Peyer's patch (tissue), 4 donors: ENCODE measurements around the gene FAR2.

Source experiments
- POLR2A ChIP-seq, 2 donors: fragments of 450-650 bp; IDR thresholded peaks; one replicate each; pipeline ENCODE4 v1.5.1; 2017; ENCODE audit warnings: antibody characterized with exemption in 2 of 2, mild to moderate bottlenecking in 2 of 2, moderate library complexity in 2 of 2
- TF ChIP-seq, protein P1 (sequence below), 6 experiments: fragments of 450-650 bp in 4 of 6; fragments of 200-600 bp in 2 of 6; sonication (generic) in 1 of 6; IDR thresholded peaks; one replicate each; pipeline ENCODE4 v1.5.1; 2017 to 2019; ENCODE audit warnings: antibody characterized with exemption in 6 of 6, mild to moderate bottlenecking in 3 of 6, moderate library complexity in 1 of 6

DNA sequence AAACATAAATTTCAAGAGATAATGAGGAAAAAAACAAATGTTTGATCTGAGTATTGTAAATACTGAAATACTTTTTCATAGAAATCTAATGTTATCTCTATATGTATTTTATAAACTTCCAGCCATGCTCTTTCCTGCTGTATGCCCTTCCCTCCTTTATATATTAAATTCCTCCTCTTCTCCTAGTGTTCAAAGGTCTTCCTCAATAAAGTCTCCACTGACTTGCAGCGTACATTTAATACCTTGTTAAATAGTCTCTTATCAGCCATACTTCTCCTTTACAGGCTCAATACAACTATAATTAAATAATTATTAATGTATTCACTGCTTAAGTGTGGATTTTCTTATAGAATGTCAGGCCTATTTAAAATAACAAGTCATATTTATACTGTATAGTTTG, 205.9 kb downstream of the FAR2 start:
- TF ChIP-seq, protein P1, sequence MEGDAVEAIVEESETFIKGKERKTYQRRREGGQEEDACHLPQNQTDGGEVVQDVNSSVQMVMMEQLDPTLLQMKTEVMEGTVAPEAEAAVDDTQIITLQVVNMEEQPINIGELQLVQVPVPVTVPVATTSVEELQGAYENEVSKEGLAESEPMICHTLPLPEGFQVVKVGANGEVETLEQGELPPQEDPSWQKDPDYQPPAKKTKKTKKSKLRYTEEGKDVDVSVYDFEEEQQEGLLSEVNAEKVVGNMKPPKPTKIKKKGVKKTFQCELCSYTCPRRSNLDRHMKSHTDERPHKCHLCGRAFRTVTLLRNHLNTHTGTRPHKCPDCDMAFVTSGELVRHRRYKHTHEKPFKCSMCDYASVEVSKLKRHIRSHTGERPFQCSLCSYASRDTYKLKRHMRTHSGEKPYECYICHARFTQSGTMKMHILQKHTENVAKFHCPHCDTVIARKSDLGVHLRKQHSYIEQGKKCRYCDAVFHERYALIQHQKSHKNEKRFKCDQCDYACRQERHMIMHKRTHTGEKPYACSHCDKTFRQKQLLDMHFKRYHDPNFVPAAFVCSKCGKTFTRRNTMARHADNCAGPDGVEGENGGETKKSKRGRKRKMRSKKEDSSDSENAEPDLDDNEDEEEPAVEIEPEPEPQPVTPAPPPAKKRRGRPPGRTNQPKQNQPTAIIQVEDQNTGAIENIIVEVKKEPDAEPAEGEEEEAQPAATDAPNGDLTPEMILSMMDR (IDR thresholded peaks at IDR 0.05): no peak
- TF ChIP-seq POLR2A (IDR thresholded peaks at IDR 0.05): no peak
